RWPE2 (cell line): ENCODE results near the gene TRPV4.
A peak's percentile ranks its signal among the peaks of the same experiment; 100 is the strongest.

Experiments
- ATAC-seq: fragments of 200-7000 bp; cut with Tn5 transposase; 3 replicates; pipeline ENCODE4 v1.9.1; 2021; ENCODE audit warnings: low read depth
- DNase-seq: peaks from one replicate; pipeline ENCODE4 v3.0.0-alpha.2; 2020; ENCODE audit warnings: low spot score
- H3K27ac ChIP-seq: fragments of 450-650 bp; 2 replicates; pipeline ENCODE4 v1.5.1; 2017; ENCODE audit warnings: mild to moderate bottlenecking; ENCODE audit not compliant: poor library complexity, severe bottlenecking
- H3K27me3 ChIP-seq: fragments of 250-450 bp; sonication (Bioruptor Pico); 2 replicates; pipeline ENCODE4 v1.5.1; 2021; ENCODE audit warnings: mild to moderate bottlenecking, moderate library complexity; ENCODE audit not compliant: insufficient read depth, poor library complexity, severe bottlenecking
- H3K36me3 ChIP-seq: fragments of 250-450 bp; sonication (Bioruptor Pico); 2 replicates; pipeline ENCODE4 v1.5.1; 2020; ENCODE audit warnings: low read depth, mild to moderate bottlenecking, moderate library complexity
- H3K4me1 ChIP-seq: fragments of 250-450 bp; sonication (Bioruptor Pico); 2 replicates; pipeline ENCODE4 v1.5.1; 2021; ENCODE audit warnings: mild to moderate bottlenecking, moderate library complexity; ENCODE audit not compliant: insufficient read depth, poor library complexity, severe bottlenecking
- H3K4me3 ChIP-seq: fragments of 250-450 bp; sonication (Bioruptor Pico); 2 replicates; pipeline ENCODE4 v1.5.1; 2021; ENCODE audit warnings: mild to moderate bottlenecking, moderate library complexity; ENCODE audit not compliant: severe bottlenecking
- H3K9me3 ChIP-seq: fragments of 250-450 bp; sonication (Bioruptor Pico); 2 replicates; pipeline ENCODE4 v1.5.1; 2021; ENCODE audit warnings: mild to moderate bottlenecking, moderate library complexity; ENCODE audit not compliant: severe bottlenecking
- CTCF ChIP-seq: fragments of 450-650 bp; IDR thresholded peaks from one replicate; pipeline ENCODE4 v1.5.1; 2017; ENCODE audit warnings: mild to moderate bottlenecking, moderate library complexity; ENCODE audit not compliant: poor library complexity, severe bottlenecking

TRPV4 gene

GRCh38 chr12:109739747-109740693, 93.2 kb downstream of the TRPV4 start:
- DNase-seq = peak; percentile 23
- Histone ChIP-seq H3K4me1 (no peaks in the 10 kb centered on the region), H3K9me3 (no peaks in the 10 kb centered on the region), H3K27ac (no peak overlapping the region), H3K36me3 (no peaks in the 10 kb centered on the region), H3K27me3 (no peaks in the 10 kb centered on the region), H3K4me3 (no peak overlapping the region)
- TF ChIP-seq CTCF = no peak
- no peak for ATAC-seq

GRCh38 chr12:109738878-109739665, 94.1 kb downstream of the TRPV4 start:
- H3K4me3 ChIP-seq = no peak overlapping the region
- no peaks in the 10 kb centered on the region for H3K27me3 ChIP-seq
- H3K36me3 ChIP-seq = no peaks in the 10 kb centered on the region
- H3K4me1 ChIP-seq = no peaks in the 10 kb centered on the region
- DNase-seq (peak; percentile 41), ATAC-seq (no peak)
- H3K27ac ChIP-seq = no peak overlapping the region
- no peaks in the 10 kb centered on the region for H3K9me3 ChIP-seq
- no peak for TF ChIP-seq CTCF

- no peaks in the 10 kb centered on the region for H3K9me3 ChIP-seq
- no peaks in the 10 kb centered on the region for H3K4me1 ChIP-seq
- no peak overlapping the region for H3K27ac ChIP-seq
- H3K36me3 ChIP-seq = no peaks in the 10 kb centered on the region
- TF ChIP-seq CTCF = no peak
- H3K4me3 ChIP-seq = no peak overlapping the region
- no peak for ATAC-seq
- DNase-seq = peak; percentile 30
- H3K27me3 ChIP-seq = no peaks in the 10 kb centered on the region
Measured at GRCh38 chr12:109738209-109738608, 95.0 kb downstream of the TRPV4 start.

GRCh38 chr12:109737631-109738030, 95.6 kb downstream of the TRPV4 start:
- H3K36me3 ChIP-seq = no peaks in the 10 kb centered on the region
- H3K4me3 ChIP-seq = no peak overlapping the region
- no peaks in the 10 kb centered on the region for H3K27me3 ChIP-seq
- no peak overlapping the region for H3K27ac ChIP-seq
- ATAC-seq = no peak
- DNase-seq = peak; percentile 12
- no peaks in the 10 kb centered on the region for H3K9me3 ChIP-seq
- no peaks in the 10 kb centered on the region for H3K4me1 ChIP-seq
- no peak for TF ChIP-seq CTCF
